HG02870 (cell line): ENCODE data around the gene SBF2.

ENCODE experiments used
- ATAC-seq: cut with Tn5 transposase; IDR thresholded peaks from one replicate; pipeline ENCODE4 v1.9.1; 2021; ENCODE audit warnings: mild to moderate bottlenecking, moderate library complexity; ENCODE audit not compliant: unreplicated experiment

SBF2 gene

GRCh38 chr11:9738707-9739106 is 555.3 kb downstream of the SBF2 start:
- no peak for ATAC-seq

GRCh38 chr11:9738116-9738515 is 555.9 kb downstream of the SBF2 start:
- no peak for ATAC-seq

- no peak for ATAC-seq
Measured at GRCh38 chr11:9736365-9736764, 557.7 kb downstream of the SBF2 start.

- ATAC-seq, result no peak
Measured at GRCh38 chr11:9735919-9736318, 558.1 kb downstream of the SBF2 start.

GRCh38 chr11:9735236-9735635 is 558.8 kb downstream of the SBF2 start:
- no peak for ATAC-seq

GRCh38 chr11:9733212-9733611 is 560.8 kb downstream of the SBF2 start:
- no peak for ATAC-seq

GRCh38 chr11:9732453-9732852 is 561.6 kb downstream of the SBF2 start:
- no peak for ATAC-seq

GRCh38 chr11:9731256-9731655 is 562.8 kb downstream of the SBF2 start:
- no peak for ATAC-seq
